ENCODE data around the gene PDSS2.
"Not testable (repeated sequence)": the region's sequence is repeated elsewhere in the genome, so short reads cannot be mapped to it uniquely, and the experiment has no call there.

Gene PDSS2

GRCh38 chr6:107459283-107460082 is at the start of gene PDSS2:
TSS of gene PDSS2 (minus strand) at chr6:107459564. CDS start at chr6:107459285, 279 bp downstream.
- DNase-seq: peak; percentile 99

GRCh38 chr6:107506145-107506544 is 46.8 kb upstream of the PDSS2 start:
- no peak for DNase-seq

GRCh38 chr6:107504270-107505026 is 45.1 kb upstream of the PDSS2 start:
- DNase-seq: no peak

GRCh38 chr6:107496892-107497684 is 37.7 kb upstream of the PDSS2 start:
- no peak for DNase-seq

- DNase-seq: no peak
These were observed 36.6 kb upstream of the PDSS2 start for GRCh38 chr6:107495971-107496370.

- DNase-seq: no peak
These were observed 35.9 kb upstream of the PDSS2 start for GRCh38 chr6:107495196-107495643.

GRCh38 chr6:107493158-107494057 is 34.0 kb upstream of the PDSS2 start:
- DNase-seq: no peak

- no peak for DNase-seq
These were observed 32.6 kb upstream of the PDSS2 start for GRCh38 chr6:107491760-107492660.

- DNase-seq: no peak
These were observed 31.8 kb upstream of the PDSS2 start for GRCh38 chr6:107491138-107491609.

GRCh38 chr6:107490566-107491137 is 31.3 kb upstream of the PDSS2 start:
- DNase-seq: no peak

GRCh38 chr6:107489636-107490565 is 30.5 kb upstream of the PDSS2 start, which contains the start of gene SOBP:
TSS of gene SOBP (plus strand) at chr6:107490117. CDS start at chr6:107490617, 500 bp downstream.
- peak; percentile 25 for DNase-seq

- peak; percentile 11 for DNase-seq
These were observed 29.7 kb upstream of the PDSS2 start for GRCh38 chr6:107488875-107489635.

GRCh38 chr6:107488174-107488874 is 29.0 kb upstream of the PDSS2 start:
- DNase-seq: no peak

- no peak for DNase-seq
These were observed 25.8 kb upstream of the PDSS2 start for GRCh38 chr6:107485157-107485556.

GRCh38 chr6:107479089-107479690 is 19.8 kb upstream of the PDSS2 start:
- no peak for DNase-seq

- not testable (repeated sequence) for DNase-seq
These were observed 16.5 kb upstream of the PDSS2 start for GRCh38 chr6:107475826-107476225.

- DNase-seq: not testable (repeated sequence)
These were observed 16.0 kb upstream of the PDSS2 start for GRCh38 chr6:107475360-107475759.
